SKM-1 treated with dmso at 0.1 percent for 144 hours (cell line): Measurements from ENCODE around the gene NSUN4.
"Not testable (repeated sequence)": the region's sequence is repeated elsewhere in the genome, so short reads cannot be mapped to it uniquely, and the experiment has no call there.

Source experiments
- DNase-seq: peaks from one replicate; lab custom pipeline; 2025; ENCODE audit not compliant: unreplicated experiment; lab: John Stamatoyannopoulos, UW

The NSUN4 gene

GRCh38 chr1:46325285-46326076, 15.1 kb upstream of the NSUN4 start:
- DNase-seq = not testable (repeated sequence)

DNA sequence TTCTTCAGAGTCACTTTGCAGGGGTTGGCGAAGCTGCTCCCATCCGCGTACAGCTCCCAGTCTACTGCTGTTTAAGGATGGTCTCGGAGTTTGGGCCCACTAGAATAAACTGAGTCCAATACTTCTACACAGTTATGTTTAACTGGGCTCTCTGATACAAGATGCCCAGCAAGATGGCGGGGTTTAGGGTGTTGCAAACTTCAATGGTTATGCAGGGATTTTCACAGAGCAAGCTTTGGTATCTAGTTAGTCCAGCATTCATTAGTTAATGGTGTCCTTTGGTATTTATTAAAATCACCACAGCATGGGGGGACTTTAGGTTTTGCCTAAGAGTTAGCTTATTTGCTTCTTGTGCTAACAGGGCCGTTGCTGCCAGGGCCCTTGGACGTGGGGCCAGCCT, 12.4 kb upstream of the NSUN4 start:
- not testable (repeated sequence) for DNase-seq

DNA sequence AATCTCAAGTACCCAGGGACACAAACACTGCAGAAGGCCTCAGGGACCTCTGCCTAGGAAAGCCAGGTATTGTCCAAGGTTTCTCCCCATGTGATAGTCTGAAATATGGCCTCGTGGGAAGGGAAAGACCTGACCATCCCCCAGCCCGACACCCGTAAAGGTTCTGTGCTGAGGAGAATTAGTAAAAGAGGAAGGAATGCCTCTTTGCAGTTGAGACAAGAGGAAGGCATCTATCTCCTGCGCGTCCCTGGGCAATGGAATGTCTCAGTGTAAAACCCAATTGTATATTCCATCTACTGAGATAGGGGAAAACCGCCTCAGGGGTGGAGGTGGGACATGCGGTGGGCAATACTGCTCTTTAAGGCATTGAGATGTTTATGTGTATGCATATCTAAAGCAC, 10.8 kb upstream of the NSUN4 start:
- not testable (repeated sequence) for DNase-seq

DNA sequence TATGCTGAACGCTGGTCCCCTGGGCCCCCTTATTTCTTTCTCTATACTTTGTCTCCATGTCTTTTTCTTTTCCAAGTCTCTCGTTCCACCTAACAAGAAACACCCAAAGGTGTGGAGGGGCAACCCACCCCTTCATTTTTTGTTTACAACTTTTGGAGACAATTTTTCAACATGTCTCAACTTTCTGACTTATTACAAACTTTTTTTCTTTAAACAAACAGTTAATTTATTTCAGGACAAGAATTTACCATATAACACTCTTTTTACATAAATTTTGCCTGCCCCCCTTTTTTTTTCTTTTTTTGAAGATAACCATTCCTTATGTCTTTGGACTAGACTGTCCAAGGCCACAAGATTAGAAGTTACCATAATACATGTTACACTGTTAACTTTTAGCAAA, 10.2 kb upstream of the NSUN4 start:
- DNase-seq = not testable (repeated sequence)

DNA sequence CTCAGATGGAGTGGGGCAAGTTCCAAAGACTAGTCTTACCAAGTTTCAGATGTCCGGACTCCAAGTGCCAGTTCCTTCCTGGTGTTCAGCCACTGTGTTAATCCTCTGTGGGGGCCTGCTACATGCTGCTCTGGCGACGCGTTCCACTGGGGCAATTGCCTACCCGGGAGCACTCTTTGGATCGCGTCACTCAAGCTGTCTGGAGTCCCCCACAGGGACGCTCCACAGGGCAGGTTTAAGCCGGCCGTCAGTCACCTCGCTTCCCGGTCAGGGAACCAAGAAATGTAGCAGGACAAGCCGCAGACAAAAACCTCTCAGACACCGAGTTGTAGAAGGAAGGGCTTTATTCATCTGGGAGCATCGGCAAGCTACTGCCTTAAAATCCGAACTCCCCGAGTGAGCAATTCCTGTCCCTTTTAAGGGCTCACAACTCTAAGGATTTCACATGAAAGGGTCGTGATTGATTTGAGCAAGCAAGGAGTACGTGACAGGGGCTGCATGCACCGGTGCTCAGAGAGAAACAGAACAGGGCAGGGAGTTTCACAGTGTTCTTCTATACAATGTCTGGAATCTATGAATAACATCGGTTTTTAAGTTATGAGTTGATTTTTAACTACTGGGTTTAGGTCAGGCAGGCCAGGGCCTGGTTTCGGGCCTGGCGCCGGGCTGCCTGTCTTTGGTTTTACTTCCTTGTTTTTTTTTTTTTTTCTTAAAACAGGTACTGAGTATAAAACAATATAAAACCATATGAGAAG, 8.6 kb upstream of the NSUN4 start:
- not testable (repeated sequence) for DNase-seq

GRCh38 chr1:46333300-46334029, 7.1 kb upstream of the NSUN4 start:
- DNase-seq = peak; percentile 49

DNA sequence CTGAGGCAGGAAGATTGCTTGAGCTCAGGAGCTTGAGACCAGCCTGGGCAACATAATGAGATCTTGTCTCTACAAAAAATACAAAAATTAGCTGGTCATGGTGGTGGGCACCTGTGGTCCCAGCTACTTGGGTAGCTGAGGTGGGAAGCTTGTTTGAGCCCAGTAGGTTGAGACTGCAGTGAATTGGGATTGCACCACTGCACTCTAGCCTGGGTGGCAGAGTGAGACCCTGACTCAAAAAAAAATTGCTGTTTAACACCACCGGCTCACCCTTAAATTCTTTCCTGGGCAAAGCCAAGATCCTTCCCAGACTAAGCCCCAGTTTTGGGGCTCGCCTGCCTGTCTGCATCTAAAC, 6.6 kb upstream of the NSUN4 start:
- DNase-seq = no peak

DNA sequence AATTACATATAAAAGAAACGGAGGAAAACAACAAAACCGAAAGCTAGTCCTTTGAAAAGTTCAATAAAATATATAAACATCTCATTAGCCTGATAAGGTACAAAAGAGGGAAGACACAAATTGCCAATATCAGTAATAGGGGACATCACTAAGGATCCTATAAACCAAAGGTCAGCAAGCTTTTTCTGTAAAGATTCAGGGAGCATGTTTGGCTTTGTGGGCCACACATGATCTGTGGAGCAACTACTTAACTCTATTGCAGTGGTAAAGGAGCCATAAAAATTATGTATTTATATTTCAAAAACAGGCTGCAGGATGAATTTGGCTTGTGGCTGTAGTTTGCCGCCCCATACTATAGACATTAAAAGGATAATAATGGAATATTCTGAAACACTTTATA, 5.5 kb upstream of the NSUN4 start:
- DNase-seq = no peak

- not testable (repeated sequence) for DNase-seq
Observed at GRCh38 chr1:46337409-46337808, 3.2 kb upstream of the NSUN4 start.

DNA sequence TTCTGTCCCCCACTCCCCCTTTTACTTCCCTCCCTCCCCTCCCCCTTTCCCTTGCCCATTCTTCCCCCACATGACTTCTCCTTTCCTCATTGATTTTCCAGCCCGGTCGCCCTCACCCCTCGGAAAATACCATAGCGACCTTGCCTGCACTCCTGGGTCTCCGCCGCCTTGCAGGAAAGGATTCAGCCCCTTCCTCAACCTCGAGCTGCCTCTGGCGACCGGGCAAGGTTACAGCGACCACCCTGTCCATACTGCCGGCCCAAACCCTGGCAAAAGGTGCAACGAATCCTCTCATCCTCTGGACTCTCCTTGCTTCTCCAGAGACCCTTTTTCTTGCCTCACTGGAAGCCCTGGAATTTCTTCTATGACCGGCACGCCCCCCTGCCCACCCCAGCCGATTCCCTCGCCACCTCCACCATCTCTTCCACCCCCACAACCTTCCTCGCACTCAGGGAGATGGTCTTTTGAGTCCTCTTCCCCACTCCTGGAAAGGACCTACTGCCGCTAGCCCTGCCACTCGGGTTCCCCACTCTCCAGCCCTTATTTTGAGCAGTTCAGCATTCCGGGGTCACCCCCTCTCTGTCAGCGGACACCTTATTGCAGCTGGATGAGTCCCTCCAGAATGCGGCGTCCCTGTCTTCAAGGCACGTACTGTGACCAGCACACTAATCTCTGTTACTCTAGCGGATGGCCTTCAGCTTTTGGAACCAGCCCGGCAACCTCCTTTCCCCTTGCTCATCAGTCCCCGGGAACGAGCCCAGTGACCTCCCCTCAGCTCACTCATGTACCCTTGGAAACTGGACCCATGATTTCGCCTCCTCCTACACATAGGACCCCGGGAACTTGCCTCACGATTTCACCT, 846 bp downstream of the NSUN4 start:
- no peak for DNase-seq

DNA sequence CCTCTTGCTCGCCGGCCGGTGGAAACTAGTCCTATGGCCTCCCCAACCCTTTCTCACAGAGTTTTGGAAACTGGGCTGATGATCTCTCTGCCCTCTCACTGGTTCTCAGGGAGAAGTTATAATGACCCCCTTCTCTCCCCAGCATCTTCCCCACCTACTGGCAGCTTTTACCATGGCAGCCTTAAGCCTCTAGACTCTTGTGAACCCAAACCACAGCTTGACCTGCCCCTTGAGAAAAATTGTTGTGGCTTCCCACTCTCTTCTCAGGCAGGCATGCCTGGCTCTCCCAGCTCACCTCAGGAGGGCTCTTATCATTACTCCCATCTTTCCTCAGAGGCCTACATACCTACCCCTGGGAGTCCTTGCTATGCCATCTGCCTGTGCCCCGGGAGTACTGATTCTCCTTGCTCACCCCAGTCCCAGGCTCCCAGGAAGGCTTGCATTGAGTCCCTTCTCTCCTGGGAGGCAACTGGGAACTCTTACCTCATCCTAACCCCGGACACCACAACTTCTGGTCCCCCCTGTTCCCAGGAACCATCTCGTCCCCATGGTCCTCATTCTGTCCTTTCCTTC, 1.6 kb downstream of the NSUN4 start:
- DNase-seq = no peak

DNA sequence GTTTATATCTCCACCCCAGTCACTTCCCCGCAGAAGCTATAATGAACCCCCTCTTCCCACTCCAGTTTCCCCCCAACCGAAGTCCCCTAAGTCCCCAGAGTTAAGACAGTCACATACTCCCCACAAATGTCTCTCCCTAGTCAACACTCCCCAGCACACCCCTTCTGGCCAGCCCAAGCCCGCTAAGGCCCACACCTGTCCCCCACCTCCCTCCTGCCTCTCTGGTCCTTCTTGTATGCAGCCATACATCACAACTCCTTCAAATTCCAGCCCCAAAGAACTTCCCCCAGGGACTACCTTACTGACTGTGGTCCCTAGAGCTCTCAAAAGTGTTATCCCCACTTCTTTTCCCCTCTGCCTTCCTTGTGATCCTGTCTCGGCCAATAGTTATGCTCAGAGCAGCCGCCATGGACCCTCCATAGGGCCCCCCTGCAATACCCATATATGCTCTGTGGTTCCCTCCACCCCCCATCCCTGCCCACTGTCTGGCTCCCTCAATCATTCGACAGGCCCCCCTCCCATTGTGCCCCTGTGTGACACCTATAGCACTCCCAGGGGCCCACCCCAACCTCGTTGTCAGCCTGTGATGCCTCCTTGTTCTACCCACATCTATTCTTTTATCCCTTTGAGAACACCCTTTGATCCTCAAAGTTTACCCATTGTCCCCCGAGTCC, 2.2 kb downstream of the NSUN4 start:
- DNase-seq = no peak

DNA sequence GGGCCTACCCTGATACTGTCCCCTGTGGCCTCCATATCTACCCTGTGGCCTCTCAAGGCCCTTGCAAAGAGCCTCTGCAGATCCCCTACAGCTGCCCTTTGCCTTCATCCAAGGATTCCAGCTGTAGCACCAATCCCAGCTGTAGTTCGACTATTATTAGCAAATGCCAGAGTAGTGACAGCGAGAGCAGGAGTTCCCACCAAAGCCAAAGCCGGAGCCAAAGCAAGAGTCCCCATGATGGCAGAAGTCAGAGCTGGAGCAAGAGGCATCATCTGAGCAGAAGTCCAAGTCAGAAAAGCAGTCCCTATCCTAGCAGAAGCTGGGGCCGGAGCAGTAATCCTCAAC, 2.7 kb downstream of the NSUN4 start:
- no peak for DNase-seq

- DNase-seq = no peak
Observed at GRCh38 chr1:46343705-46344104, 3.1 kb downstream of the NSUN4 start.

GRCh38 chr1:46344481-46344880, 3.9 kb downstream of the NSUN4 start:
- DNase-seq = no peak

DNA sequence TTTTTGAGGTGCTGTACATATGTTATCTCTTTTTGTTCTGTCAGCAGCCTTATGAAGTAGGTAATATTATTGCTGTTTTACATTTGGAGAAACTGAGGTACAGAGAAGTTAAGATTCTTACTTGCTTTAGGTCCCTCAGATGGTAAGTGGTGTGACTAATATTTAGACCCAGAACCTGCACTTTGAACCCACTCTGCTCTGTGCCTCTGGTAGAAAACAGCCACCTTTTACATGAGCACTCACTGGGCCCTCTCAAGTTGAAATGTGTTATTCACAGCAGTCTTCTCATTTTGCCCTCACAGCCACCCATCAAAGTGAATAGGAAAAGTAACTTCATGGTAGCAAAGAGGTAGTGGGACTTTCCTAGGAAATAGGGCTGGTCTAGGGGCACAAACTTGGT, 4.7 kb downstream of the NSUN4 start:
- DNase-seq = no peak

- DNase-seq = no peak
Observed at GRCh38 chr1:46352363-46352762, 11.8 kb downstream of the NSUN4 start.

DNA sequence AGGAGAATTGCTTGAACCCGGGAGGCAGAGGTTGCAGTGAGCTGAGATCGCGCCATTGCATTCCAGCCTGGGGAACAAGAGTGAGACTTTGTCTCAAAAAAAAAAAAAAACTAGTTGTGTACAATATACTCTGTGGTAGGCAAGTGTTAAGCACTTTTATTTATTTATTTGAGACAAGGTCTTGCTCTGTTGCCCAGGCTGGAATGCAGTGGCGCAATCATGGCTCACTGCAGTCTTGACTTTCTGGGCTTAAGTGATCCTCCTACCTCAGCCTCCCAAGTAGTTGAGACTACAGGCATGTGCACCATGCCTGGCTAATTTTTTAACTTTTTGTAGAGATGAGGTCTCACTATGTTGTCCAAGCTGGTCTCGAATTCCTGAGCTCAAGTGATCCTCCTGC, 15.3 kb downstream of the NSUN4 start:
- not testable (repeated sequence) for DNase-seq

GRCh38 chr1:46362158-46362557, 21.6 kb downstream of the NSUN4 start:
- DNase-seq = no peak

DNA sequence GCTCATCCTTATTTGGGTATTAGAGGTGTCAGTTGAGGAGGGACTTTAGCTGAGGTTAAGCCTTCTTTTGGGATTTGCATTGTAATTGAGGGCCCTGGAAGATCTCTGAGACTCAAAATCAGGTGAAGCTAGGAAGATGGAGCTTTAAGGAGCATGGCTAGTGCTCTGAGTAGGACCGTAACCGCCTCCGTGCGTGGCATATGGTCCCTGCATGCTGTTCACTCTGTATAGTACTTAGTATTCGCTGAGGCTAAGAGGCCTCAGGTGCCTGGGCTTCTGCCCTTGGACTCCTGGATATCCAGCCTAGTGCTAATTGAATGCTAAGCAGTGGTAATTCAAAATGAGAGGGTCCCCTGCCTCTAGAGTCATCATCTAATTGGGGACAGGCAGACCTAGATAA, 22.5 kb downstream of the NSUN4 start:
- DNase-seq = no peak
